ENCODE measurements around the gene AACS. TPM values are rescaled to one million over a fixed set of nuclear protein-coding genes. Genes with fewer than 3 reads are reported as not detected.
A peak's percentile ranks its signal among the peaks of the same experiment; 100 is the strongest.

The AACS gene
- total and polyA plus RNA-seq, 2 of the 8 experiments (the other 6 are each of a cell fraction or from before 2014, with no cell fraction given): 51.9 to 52.4 TPM

- H3K56ac ChIP-seq (replicated peaks; ENCODE audit: insufficient read length, low read depth, low read length): no peak overlapping the region
- no peak overlapping the region for H3K14ac ChIP-seq (ENCODE audit: insufficient read length)
- no peak overlapping the region for H4K5ac ChIP-seq (ENCODE audit: insufficient read length, low read depth, low read length)
- H2BK15ac ChIP-seq (ENCODE audit: low read length): no peak overlapping the region
- ChIA-PET CTCF (ENCODE audit: partially characterized antibody) (interaction anchor here (0.7 kb wide), 1 partner anchor 23 kb away, joined by 3 read pairs; no protein-coding TSS in a partner anchor), POLR2A (ENCODE audit: partially characterized antibody) (interaction anchor here (1.9 kb wide), 1 partner anchor 10 kb away, joined by 4 read pairs; no protein-coding TSS in a partner anchor)
- H2AK5ac ChIP-seq (ENCODE audit: low read depth, low read length): no peak overlapping the region
- no peak overlapping the region for H3K18ac ChIP-seq (ENCODE audit: extremely low read depth, low read length)
- H2BK120ac ChIP-seq (replicated peaks; ENCODE audit: low read depth, low read length): no peak overlapping the region
- H2BK12ac ChIP-seq (ENCODE audit: low read depth, low read length): no peak overlapping the region
- no peaks in the 10 kb centered on the region for H3K27me3 ChIP-seq (replicated peaks in 1 of 4; ENCODE audit: control insufficient read depth in 3 of 4, extremely low read depth in 1 of 4, insufficient read depth in 3 of 4, low read length in 3 of 4)
- H4K8ac ChIP-seq (ENCODE audit: extremely low read depth, insufficient read depth, low read length): peak overlapping the region; percentile 38; the same call in 1 of the 2 replicates
- H3K9me3 ChIP-seq (ENCODE audit: insufficient read depth in 2 of 2, low read depth in 1 of 2, low read length in 1 of 2): no peaks in the 10 kb centered on the region
- H3K4me3 ChIP-seq (ENCODE audit: extremely low read depth in 1 of 4, insufficient read depth in 2 of 4, low read depth in 3 of 4, low read length in 4 of 4): no peak overlapping the region
- H3K36me3 ChIP-seq (ENCODE audit: control insufficient read depth in 2 of 4, insufficient read depth in 4 of 4, low read length in 3 of 4): peaks cover 2 to 17% (median 15%) of the 10 kb centered on the region in 4 experiments; a peak in 6 of 8 replicates
- H3K9ac ChIP-seq (replicated peaks in 1 of 4; ENCODE audit: extremely low read depth in 1 of 4, low read depth in 3 of 4, low read length in 3 of 4): no peak overlapping the region
- no peak for DNase-seq (ENCODE audit: low read depth in 1 of 2, low spot score in 2 of 2)
- H2AFZ ChIP-seq (ENCODE audit: low read length): no peak overlapping the region
- no peak overlapping the region for H2BK20ac ChIP-seq (ENCODE audit: low read length)
- no peak for FAIRE-seq
- no peak overlapping the region for H4K91ac ChIP-seq (replicated peaks; ENCODE audit: insufficient read length, low read length)
- H3K4me2 ChIP-seq (ENCODE audit: insufficient read depth in 1 of 2, low read depth in 2 of 2, low read length in 2 of 2): no peak overlapping the region
- H3K79me2 ChIP-seq (ENCODE audit: control insufficient read depth in 1 of 2, insufficient read depth in 2 of 2, low read length in 2 of 2): peaks cover 0 to under 1% of the 10 kb centered on the region in 2 experiments; a peak in 1 of 4 replicates
- 91% methylated on average over 26 of the region's 26 CpGs; no CpG with 5 or more reads in 1 of the 2 experiments for WGBS, 2 experiments (ENCODE audit: extremely low coverage in 1 of 2, insufficient coverage in 1 of 2, insufficient read length in 1 of 2, insufficient replicate concordance in 2 of 2, low coverage in 1 of 2, low lambda C conversion rate in 2 of 2, missing lambda C conversion rate in 1 of 2)
- H2BK5ac ChIP-seq (ENCODE audit: low read depth, low read length): no peak overlapping the region
- H4K20me1 ChIP-seq (replicated peaks in 1 of 2; ENCODE audit: control insufficient read depth in 1 of 2, insufficient read depth in 2 of 2, low read length in 2 of 2): peaks cover 6 to 26% of the 10 kb centered on the region in 2 experiments
- no peaks in the 10 kb centered on the region for H3K4me1 ChIP-seq (replicated peaks in 1 of 4; ENCODE audit: control insufficient read depth in 3 of 4, insufficient read depth in 4 of 4, low read length in 3 of 4)
- H3K4ac ChIP-seq (replicated peaks; ENCODE audit: insufficient read length, low read depth, low read length): no peak overlapping the region
- H3K23ac ChIP-seq (ENCODE audit: insufficient read length): no peak overlapping the region
- H3K23me2 ChIP-seq (ENCODE audit: low read depth, low read length): peaks cover 12% of the 10 kb centered on the region; the same call in 1 of the 2 replicates
- H3K27ac ChIP-seq (ENCODE audit: low read depth, low read length): no peak overlapping the region
- peaks cover 10% of the 10 kb centered on the region for H3K79me1 ChIP-seq (ENCODE audit: low read depth, low read length)
- TF ChIP-seq NRF1 (IDR thresholded peaks at IDR 0.05; ENCODE audit: low read depth, low read length) (no peak), KDM4A (IDR thresholded peaks at IDR 0.05; ENCODE audit: low read depth, low read length, severe bottlenecking) (no peak), TBP (IDR thresholded peaks at IDR 0.05; ENCODE audit: low read depth, low read length) (no peak), CHD2 (IDR thresholded peaks at IDR 0.05; ENCODE audit: low read length) (no peak), CTBP2 (IDR thresholded peaks at IDR 0.05; ENCODE audit: borderline replicate concordance, insufficient read depth, insufficient read length, low read length) (no peak), JUND (IDR thresholded peaks at IDR 0.05; ENCODE audit: low read length) (no peak), RXRA (IDR thresholded peaks at IDR 0.05; ENCODE audit: insufficient read depth, low read depth, low read length) (no peak), CHD1 (IDR thresholded peaks at IDR 0.05; ENCODE audit: low read depth, low read length) (no peak), CTCF (IDR thresholded peaks at IDR 0.05; ENCODE audit: control extremely low read depth in 1 of 3, insufficient read depth in 1 of 3, low read depth in 1 of 3, low read length in 3 of 3) (no peak), POLR2A (IDR thresholded peaks at IDR 0.05; ENCODE audit: control extremely low read depth in 1 of 2, low read depth in 2 of 2, low read length in 2 of 2) (no peak), GABPA (IDR thresholded peaks at IDR 0.05; ENCODE audit: borderline replicate concordance, insufficient read depth, low read length) (no peak)
These were observed 28.6 kb downstream of the AACS start for GRCh38 chr12:125093681-125094330.

Data from H1 (cell line).